HL-60 (cell line): Measurements from ENCODE around the gene CEACAM6.

Experiments used
- DNase-seq, 2 experiments: peaks; one replicate each; pipeline ENCODE4 v3.0.0-alpha.2; 2010 to 2020; ENCODE audit warnings: low read depth in 1 of 2, low spot score in 1 of 2
- H3K27ac ChIP-seq: fragments of 250-450 bp; sonication (Bioruptor Pico); replicated peaks from 2 replicates; pipeline ENCODE4 v1.5.1; 2020; ENCODE audit warnings: mild to moderate bottlenecking, moderate library complexity
- H3K27me3 ChIP-seq: fragments of 250-450 bp; sonication (Bioruptor Pico); 2 replicates; pipeline ENCODE4 v1.5.1; 2021; ENCODE audit warnings: mild to moderate bottlenecking, moderate library complexity; ENCODE audit not compliant: insufficient read depth, poor library complexity, severe bottlenecking
- H3K4me3 ChIP-seq: replicated peaks from 2 replicates; pipeline ENCODE4 v1.5.1; 2011; ENCODE audit warnings: mild to moderate bottlenecking, control low read depth, low read length; ENCODE audit not compliant: insufficient read depth
- GABPA ChIP-seq: IDR thresholded peaks from 2 replicates; pipeline ENCODE4 v1.6.1; 2012; ENCODE audit warnings: low read depth
- POLR2AphosphoS5 ChIP-seq: IDR thresholded peaks from 2 replicates; pipeline ENCODE4 v1.6.1; 2012; ENCODE audit warnings: low read depth
- SPI1 ChIP-seq: IDR thresholded peaks from 2 replicates; pipeline ENCODE4 v1.6.1; 2012; ENCODE audit warnings: low read depth, mild to moderate bottlenecking, borderline replicate concordance
- TF ChIP-seq, protein P1 (sequence below): IDR thresholded peaks from one replicate; pipeline ENCODE4 v1.5.1; 2011; ENCODE audit warnings: low read length, control low read depth, inconsistent platforms; ENCODE audit not compliant: insufficient read depth
- TF ChIP-seq, protein P2 (sequence below): IDR thresholded peaks from 2 replicates; pipeline ENCODE4 v1.6.1; 2012; ENCODE audit warnings: low read depth; ENCODE audit not compliant: insufficient replicate concordance

The CEACAM6 gene

GRCh38 chr19:41771410-41771809, 16.1 kb downstream of the CEACAM6 start:
- DNase-seq = no peak
- Histone ChIP-seq H3K27me3 (no peaks in the 10 kb centered on the region), H3K4me3 (no peak overlapping the region), H3K27ac (no peak overlapping the region)
- TF ChIP-seq POLR2AphosphoS5 = no peak

DNA sequence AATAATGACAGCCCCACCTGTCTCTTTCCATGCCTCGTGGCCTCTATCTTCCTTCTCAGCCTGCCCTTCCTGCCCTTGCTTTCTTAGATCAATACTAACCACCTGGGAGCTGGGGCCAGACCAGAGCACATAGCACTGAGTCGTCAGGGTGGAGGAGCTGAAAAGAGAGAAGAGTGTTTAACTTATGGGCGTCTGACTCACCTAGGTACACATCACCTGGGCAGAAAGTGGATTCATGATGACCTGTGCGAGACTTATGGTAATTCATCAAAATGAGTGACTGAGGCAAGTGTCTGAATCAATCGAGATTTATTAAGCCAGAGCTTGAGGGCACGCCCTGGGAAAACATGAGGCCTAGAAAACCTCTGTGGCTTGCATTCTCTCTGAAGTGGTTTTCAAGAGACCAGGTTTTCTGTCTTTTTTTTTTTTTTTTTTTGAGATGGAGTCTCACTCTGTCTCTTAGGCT, 19.2 kb downstream of the CEACAM6 start:
- H3K27ac ChIP-seq = no peak overlapping the region
- no peak for DNase-seq
- H3K27me3 ChIP-seq = no peaks in the 10 kb centered on the region
- H3K4me3 ChIP-seq = no peak overlapping the region
- TF ChIP-seq, protein P1, sequence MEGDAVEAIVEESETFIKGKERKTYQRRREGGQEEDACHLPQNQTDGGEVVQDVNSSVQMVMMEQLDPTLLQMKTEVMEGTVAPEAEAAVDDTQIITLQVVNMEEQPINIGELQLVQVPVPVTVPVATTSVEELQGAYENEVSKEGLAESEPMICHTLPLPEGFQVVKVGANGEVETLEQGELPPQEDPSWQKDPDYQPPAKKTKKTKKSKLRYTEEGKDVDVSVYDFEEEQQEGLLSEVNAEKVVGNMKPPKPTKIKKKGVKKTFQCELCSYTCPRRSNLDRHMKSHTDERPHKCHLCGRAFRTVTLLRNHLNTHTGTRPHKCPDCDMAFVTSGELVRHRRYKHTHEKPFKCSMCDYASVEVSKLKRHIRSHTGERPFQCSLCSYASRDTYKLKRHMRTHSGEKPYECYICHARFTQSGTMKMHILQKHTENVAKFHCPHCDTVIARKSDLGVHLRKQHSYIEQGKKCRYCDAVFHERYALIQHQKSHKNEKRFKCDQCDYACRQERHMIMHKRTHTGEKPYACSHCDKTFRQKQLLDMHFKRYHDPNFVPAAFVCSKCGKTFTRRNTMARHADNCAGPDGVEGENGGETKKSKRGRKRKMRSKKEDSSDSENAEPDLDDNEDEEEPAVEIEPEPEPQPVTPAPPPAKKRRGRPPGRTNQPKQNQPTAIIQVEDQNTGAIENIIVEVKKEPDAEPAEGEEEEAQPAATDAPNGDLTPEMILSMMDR = no peak

GRCh38 chr19:41776700-41777099, 21.4 kb downstream of the CEACAM6 start:
- H3K4me3 ChIP-seq = no peak overlapping the region
- no peak for TF ChIP-seq SPI1
- no peak for TF ChIP-seq GABPA
- TF ChIP-seq, protein P1 = no peak
- TF ChIP-seq POLR2AphosphoS5 = no peak
- TF ChIP-seq, protein P2, sequence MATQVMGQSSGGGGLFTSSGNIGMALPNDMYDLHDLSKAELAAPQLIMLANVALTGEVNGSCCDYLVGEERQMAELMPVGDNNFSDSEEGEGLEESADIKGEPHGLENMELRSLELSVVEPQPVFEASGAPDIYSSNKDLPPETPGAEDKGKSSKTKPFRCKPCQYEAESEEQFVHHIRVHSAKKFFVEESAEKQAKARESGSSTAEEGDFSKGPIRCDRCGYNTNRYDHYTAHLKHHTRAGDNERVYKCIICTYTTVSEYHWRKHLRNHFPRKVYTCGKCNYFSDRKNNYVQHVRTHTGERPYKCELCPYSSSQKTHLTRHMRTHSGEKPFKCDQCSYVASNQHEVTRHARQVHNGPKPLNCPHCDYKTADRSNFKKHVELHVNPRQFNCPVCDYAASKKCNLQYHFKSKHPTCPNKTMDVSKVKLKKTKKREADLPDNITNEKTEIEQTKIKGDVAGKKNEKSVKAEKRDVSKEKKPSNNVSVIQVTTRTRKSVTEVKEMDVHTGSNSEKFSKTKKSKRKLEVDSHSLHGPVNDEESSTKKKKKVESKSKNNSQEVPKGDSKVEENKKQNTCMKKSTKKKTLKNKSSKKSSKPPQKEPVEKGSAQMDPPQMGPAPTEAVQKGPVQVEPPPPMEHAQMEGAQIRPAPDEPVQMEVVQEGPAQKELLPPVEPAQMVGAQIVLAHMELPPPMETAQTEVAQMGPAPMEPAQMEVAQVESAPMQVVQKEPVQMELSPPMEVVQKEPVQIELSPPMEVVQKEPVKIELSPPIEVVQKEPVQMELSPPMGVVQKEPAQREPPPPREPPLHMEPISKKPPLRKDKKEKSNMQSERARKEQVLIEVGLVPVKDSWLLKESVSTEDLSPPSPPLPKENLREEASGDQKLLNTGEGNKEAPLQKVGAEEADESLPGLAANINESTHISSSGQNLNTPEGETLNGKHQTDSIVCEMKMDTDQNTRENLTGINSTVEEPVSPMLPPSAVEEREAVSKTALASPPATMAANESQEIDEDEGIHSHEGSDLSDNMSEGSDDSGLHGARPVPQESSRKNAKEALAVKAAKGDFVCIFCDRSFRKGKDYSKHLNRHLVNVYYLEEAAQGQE = no peak
- no peak for DNase-seq
- H3K27ac ChIP-seq = no peak overlapping the region
- H3K27me3 ChIP-seq = no peaks in the 10 kb centered on the region

GRCh38 chr19:41783612-41784011, 28.3 kb downstream of the CEACAM6 start:
- TF ChIP-seq SPI1 = peak; percentile 66; the same call in 1 of the 2 replicates
- no peak for TF ChIP-seq POLR2AphosphoS5
- peak in 1 of 2 experiments; percentile 63 for DNase-seq
- Histone ChIP-seq H3K27ac (peak overlapping the region; percentile 95), H3K27me3 (no peaks in the 10 kb centered on the region), H3K4me3 (no peak overlapping the region)

- TF ChIP-seq, protein P1 = no peak
- TF ChIP-seq, protein P2 = no peak
- TF ChIP-seq SPI1 (no peak), GABPA (no peak), POLR2AphosphoS5 (no peak)
- H3K27me3 ChIP-seq = no peaks in the 10 kb centered on the region
- peak overlapping the region; percentile 95 for H3K27ac ChIP-seq
- H3K4me3 ChIP-seq = no peak overlapping the region
- peak in 1 of 2 experiments; percentile 67 for DNase-seq
These were observed 29.0 kb downstream of the CEACAM6 start for GRCh38 chr19:41784312-41784711.
